SK-N-MC (cell line): ENCODE measurements around the gene MXD4.

Experiments used
- DNase-seq: peaks from one replicate; pipeline ENCODE4 v3.0.0-alpha.2; 2011; ENCODE audit warnings: low read depth, low spot score
- H3K27ac ChIP-seq: fragments of 200-600 bp; sonication (generic); 2 replicates; pipeline ENCODE4 v1.5.1; 2016; ENCODE audit warnings: mixed run types
- H3K36me3 ChIP-seq: fragments of 200-600 bp; sonication (generic); 2 replicates; pipeline ENCODE4 v1.6.1; 2017; ENCODE audit warnings: antibody characterized with exemption, low read length, mixed read lengths; ENCODE audit not compliant: insufficient read depth
- H3K4me3 ChIP-seq: fragments of 200-600 bp; sonication (generic); 2 replicates; pipeline ENCODE4 v1.5.1; 2016
- H3K9ac ChIP-seq: fragments of 200-600 bp; sonication (generic); 2 replicates; pipeline ENCODE4 v1.8.0; 2017; ENCODE audit warnings: mixed run types, mixed read lengths; ENCODE audit not compliant: insufficient read length
- H3K9me3 ChIP-seq: fragments of 200-600 bp; sonication (generic); 2 replicates; pipeline ENCODE4 v1.6.1; 2017; ENCODE audit warnings: low read depth, mild to moderate bottlenecking, antibody characterized with exemption, low read length, moderate library complexity, mixed read lengths
- EZH2 ChIP-seq: fragments of 200-600 bp; sonication (generic); IDR thresholded peaks from one replicate; pipeline ENCODE4 v1.6.1; 2017; ENCODE audit warnings: antibody characterized with exemption
- FOXP2 ChIP-seq: optimal IDR thresholded peaks from 2 replicates; pipeline ENCODE3; 2011; ENCODE audit warnings: mild to moderate bottlenecking, moderate library complexity; ENCODE audit not compliant: insufficient read depth; ENCODE audit errors: extremely low read length, control extremely low read depth
- POLR2AphosphoS5 ChIP-seq: IDR thresholded peaks from 2 replicates; pipeline ENCODE4 v1.6.1; 2012; ENCODE audit warnings: mild to moderate bottlenecking, low read depth, low read length, borderline replicate concordance

MXD4 gene

GRCh38 chr4:2255501-2256155, 6.3 kb downstream of the MXD4 start:
- Histone ChIP-seq H3K4me3 (peak overlapping the region; percentile 54), H3K9ac (peak overlapping the region; percentile 43), H3K9me3 (no peaks in the 10 kb centered on the region), H3K27ac (peak overlapping the region; percentile 64), H3K36me3 (no peaks in the 10 kb centered on the region)
- no peak for TF ChIP-seq POLR2AphosphoS5
- TF ChIP-seq FOXP2 = no peak
- TF ChIP-seq EZH2 = no peak
- peak; percentile 57 for DNase-seq

DNA sequence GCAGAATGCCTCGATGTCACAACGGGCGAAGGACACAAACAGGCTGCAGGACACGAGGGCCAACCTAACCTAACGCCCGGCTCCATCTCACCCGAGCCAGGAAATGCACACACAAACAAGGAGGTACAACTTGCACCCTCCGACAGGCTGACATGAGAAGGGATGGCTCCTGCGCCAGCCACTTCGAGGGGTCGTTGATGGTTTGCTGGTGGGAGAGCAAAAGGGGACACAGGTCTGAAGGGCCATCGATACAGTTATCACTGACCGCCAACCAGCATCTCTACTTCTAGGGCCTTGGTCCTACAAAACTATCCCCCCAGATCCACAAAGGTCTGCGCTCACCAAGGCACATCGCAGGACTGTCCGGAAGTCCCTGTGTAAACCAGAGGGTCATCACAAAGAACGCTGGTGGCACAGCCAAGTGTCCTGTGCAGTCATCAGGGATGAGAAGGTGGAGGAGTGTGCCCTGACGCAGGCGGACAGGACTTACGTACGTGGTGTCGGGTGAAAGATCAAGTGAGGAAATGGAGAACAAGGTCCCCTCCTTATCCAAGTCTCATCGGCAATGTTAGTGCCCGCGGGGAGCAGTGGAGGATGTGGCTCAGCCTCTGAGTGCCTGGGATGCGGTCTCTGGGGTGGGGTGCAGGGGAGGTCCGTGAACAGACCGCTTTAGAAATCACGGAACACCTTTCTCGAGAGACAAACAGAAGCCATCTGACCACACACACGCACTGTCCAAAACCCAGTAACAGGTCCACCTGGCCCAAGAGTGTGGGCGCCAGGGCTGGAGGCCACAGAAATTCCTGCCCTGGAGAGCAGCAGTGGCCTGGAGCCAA, 7.0 kb downstream of the MXD4 start:
- no peak for DNase-seq

DNA sequence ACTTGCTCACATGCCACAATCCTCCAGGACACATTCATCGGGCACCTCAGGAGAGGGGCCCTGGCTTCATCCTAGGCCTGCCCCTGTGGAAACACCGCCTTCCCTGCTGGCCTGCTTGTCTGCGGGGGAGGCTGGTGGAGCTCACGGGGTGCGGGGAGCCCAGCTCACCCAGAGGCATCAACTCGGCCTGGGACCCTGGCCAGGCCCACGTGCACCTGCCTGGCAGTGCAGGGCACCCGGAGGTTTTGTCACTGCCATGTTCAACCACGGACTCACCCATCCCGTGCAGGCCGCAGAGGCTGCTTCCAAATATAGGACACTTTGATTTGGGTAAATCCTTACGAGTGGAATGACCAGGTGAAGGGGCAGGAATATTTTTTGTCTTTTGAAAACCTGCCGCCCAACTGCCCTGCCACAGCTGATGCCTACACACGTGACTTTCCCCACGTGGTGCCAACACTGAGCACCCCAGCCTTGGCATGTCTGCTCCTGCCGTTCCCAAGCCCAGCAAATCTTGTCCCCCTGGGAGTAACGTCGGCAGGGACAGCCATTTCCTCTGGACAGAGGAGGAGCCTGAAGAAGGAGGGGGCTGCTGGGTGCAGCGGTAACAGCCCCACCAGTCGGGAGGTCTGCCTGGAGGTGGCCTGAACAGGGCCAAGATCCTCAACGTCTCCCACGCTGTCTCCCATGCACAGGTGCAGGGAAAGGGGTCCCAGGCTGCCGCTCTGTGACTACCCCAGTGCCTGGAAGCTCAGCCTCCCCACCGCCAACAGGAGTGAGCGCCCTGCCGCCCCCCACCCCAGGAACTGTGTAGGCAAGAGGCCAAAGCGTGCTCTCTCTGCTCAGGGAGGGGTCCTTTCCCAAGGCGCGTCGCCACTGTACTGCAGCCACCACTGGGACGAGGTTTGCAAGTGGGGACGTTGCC, 8.5 kb downstream of the MXD4 start:
- Histone ChIP-seq H3K9ac (no peak overlapping the region), H3K27ac (no peak overlapping the region), H3K4me3 (no peak overlapping the region), H3K9me3 (no peaks in the 10 kb centered on the region), H3K36me3 (no peaks in the 10 kb centered on the region)
- TF ChIP-seq FOXP2 = no peak
- TF ChIP-seq POLR2AphosphoS5 = no peak
- no peak for TF ChIP-seq EZH2
- DNase-seq = no peak

More for the DNA sequence above, 7.0 kb downstream of the MXD4 start:
- H3K4me3 ChIP-seq = peak overlapping the region; percentile 54; the same call in 1 of the 2 replicates
- H3K36me3 ChIP-seq = no peaks in the 10 kb centered on the region
- H3K9me3 ChIP-seq = no peaks in the 10 kb centered on the region
- TF ChIP-seq FOXP2 (no peak), POLR2AphosphoS5 (no peak), EZH2 (no peak)
- peak overlapping the region; percentile 64 for H3K27ac ChIP-seq
- H3K9ac ChIP-seq = no peak overlapping the region

- TF ChIP-seq EZH2 (no peak), FOXP2 (no peak), POLR2AphosphoS5 (no peak)
- Histone ChIP-seq H3K27ac (no peak overlapping the region), H3K4me3 (no peak overlapping the region), H3K9ac (no peak overlapping the region), H3K9me3 (no peaks in the 10 kb centered on the region), H3K36me3 (no peaks in the 10 kb centered on the region)
- DNase-seq = no peak
Observed at GRCh38 chr4:2252530-2253091, 9.3 kb downstream of the MXD4 start.

DNA sequence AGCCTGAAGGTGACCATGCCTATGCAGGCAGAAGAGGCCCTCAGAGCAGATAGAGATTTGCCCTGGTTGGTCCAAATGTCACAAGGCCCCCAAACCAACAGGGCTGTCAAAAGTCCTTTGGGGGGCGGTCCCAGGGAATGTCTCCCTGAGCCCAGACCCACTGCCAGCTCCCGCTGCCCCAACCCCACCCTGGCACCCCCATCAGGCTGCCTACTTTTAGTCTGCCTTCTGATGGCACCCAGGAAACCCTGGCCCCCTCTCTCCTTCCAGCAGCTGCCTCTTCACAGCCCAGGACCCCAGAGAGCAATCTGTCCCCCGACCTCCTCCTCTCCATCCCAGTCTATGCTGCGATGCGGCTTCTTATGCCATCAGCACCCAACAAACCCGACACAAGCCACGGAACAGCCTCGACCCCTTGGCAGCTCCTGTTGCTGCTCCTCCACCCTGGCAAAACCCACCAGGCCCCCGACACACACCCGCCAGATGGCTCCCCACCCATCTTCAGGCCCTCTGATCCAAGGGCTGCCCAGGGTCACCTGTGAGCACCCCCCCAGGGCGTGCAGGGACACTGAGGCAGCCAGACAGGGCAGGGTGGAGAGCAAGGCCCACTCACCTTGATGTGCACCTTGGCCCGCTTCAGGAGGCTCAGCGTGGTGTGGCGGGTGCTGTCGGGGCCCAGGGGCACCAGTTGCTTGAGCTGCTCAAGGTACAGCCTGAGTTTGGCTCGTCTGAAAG, 9.9 kb downstream of the MXD4 start:
- Histone ChIP-seq H3K36me3 (no peaks in the 10 kb centered on the region), H3K27ac (no peak overlapping the region)
- TF ChIP-seq POLR2AphosphoS5 (no peak), EZH2 (no peak), FOXP2 (no peak)

GRCh38 chr4:2251073-2251794, 10.7 kb downstream of the MXD4 start:
- H3K9me3 ChIP-seq = no peaks in the 10 kb centered on the region
- no peaks in the 10 kb centered on the region for H3K36me3 ChIP-seq
- no peak overlapping the region for H3K27ac ChIP-seq
- no peak overlapping the region for H3K4me3 ChIP-seq
- TF ChIP-seq EZH2 = no peak
- no peak for TF ChIP-seq FOXP2
- no peak for TF ChIP-seq POLR2AphosphoS5
- DNase-seq = no peak
- H3K9ac ChIP-seq = no peak overlapping the region

More for the DNA sequence above, 9.9 kb downstream of the MXD4 start:
- no peak overlapping the region for H3K4me3 ChIP-seq
- no peaks in the 10 kb centered on the region for H3K9me3 ChIP-seq
- DNase-seq = no peak
- no peak overlapping the region for H3K9ac ChIP-seq
